HG02938 (cell line): ENCODE results near the gene HSH2D.

Source experiments
- ATAC-seq: cut with Tn5 transposase; IDR thresholded peaks from one replicate; pipeline ENCODE4 v1.9.1; 2021; ENCODE audit warnings: mild to moderate bottlenecking, moderate library complexity; ENCODE audit not compliant: unreplicated experiment

The HSH2D gene

DNA sequence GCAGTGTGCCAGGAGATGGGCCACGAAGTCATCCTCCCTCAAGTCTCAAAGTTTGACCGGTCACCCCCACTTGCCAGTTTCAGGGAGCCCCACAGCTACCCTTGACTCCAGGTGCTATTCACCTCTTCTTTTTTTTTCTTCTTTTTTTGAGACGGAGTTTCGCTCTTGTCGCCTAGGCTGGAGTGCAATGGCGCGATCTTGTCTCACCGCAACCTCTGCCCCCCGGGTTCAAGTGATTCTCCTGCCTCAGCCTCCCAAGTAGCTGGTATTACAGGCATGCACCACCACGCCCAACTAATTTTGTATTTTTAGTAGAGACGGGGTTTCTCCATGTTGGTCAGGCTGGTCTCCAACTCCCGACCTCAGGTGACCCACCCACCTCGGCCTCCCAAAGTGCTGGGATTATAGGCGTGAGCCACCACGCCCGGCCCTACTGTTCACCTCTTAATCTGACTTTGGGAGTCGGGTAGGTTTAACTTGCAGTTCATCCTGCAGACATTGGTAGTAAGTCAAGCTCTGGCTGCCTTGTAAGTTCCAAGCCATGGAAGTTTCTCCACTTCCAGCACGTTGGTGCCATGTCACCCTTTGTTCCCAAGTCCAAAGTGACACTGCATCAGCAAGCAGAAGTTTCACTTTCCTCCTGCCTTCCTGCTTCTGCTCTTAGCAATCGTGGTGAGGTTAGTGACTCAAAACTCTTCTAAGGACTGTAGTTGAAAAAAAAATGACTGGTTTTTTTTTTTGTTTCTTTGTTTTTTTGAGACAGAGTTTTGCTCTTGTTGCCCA lies 24.2 kb upstream of the HSH2D start:
- ATAC-seq, result peak; percentile 2

DNA sequence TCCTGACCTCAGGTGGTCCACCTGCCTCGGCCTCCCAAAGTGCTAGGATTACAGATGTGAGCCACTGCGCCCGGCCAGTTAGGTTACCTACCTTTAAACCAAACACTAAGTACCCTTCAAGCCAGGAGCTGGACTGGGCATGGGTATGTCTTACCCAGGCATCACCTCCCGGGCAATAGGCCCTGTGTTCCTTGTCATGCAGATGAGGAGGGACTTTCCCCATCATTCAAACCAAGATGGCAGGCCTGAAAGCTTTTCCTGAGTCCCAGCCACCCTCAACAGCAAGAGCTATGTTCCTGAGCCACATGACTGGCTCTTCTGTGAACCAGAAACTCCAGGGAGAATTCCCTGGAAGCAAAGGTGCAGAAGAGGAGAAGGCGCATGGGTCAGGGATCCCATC lies 22.3 kb upstream of the HSH2D start:
- ATAC-seq, result no peak

DNA sequence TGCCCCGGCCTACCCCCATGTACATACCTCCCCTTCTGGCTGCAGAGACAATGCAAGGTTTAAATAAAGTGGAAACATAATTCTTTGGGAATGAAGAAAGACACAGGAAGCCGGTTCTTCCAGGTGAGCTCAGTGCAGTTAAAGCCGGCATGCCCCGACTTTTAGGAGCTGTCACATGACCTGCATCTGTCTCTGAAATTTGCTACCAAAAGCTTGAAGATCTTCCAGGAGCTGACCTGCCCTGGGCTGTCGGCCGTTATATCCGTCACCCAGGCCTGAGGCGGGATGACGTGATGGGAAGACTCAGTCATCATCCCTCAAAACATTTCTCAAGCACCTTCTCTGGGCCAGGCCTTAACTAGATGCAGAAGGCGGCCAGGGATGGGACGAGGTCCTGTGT lies 21.5 kb upstream of the HSH2D start:
- ATAC-seq, result no peak

DNA sequence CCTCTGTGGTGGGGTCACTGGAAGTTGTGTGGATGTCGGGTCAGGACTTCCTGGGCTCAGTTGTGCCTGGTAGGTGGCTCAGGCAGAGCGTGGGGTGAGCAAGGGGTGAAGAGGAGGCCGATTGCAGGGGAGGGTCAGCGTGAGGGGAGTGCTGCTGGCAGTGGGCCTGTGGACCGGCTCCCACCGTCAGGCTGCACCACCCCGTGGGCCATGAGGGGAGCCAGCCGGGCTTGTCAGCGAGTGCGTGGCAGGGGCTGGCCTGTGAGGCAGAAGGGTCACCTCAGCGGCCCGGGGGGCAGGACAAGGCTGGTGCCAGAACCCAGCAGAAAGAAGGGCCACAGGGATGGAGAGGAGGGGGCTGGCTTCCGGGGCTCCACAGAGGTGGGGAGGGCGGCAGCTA lies 18.5 kb upstream of the HSH2D start:
- ATAC-seq, result no peak

DNA sequence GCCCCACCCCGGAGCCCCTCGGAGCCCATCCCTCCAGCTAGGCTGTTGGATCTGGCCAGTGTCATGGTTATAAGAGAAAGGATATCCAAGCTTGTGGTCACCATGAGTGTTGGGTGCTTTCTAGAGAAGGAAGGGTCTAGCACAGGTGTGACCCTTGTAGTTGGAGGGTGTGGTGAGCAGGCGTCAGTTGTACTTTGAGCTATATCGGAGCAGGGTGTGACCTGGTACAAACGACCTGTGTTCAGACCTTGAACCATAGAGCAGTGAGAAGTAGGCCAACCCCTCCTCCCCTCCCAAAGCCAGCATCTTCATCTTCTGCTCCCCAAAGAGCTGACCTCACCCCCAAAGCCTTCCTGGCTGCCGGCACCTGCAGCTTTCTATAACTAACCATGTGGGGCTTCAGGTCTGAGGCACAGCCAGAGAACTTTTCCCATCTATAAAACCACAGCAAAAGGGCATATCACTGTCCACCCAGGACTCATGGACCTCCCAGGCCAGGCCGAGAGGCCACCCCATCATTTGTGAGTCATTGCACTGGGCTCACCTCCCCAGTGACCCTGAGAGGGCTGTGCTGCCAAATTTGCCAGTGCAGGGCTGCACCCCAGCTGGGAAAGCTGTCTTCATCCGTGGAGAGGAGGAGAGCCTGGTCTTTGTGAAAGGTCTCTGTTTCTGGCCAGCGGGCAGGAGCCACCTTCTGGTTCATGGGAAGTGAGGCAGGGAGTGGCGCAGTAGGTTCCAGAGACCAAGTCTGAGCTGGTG lies 17.6 kb upstream of the HSH2D start:
- ATAC-seq, result no peak

DNA sequence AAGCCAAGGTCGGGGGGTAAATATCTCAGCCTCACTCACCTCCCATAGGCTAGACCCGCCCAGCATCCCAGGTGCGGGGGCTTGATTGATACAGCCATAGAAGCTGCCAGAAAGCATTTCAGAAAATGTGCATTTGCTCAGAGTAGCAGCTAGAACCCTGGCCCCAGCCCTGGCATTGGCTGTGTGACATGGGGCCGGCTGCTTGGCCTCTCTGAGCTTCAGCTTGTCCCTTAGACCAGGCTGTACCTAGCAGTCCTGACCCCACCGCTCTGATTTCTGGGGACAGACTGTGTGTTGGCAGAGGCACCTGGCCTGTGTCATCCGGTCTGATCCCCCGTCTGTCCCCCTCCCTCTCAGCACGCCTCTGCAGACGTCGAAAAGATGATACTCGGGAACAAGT lies 16.4 kb upstream of the HSH2D start:
- no peak for ATAC-seq

DNA sequence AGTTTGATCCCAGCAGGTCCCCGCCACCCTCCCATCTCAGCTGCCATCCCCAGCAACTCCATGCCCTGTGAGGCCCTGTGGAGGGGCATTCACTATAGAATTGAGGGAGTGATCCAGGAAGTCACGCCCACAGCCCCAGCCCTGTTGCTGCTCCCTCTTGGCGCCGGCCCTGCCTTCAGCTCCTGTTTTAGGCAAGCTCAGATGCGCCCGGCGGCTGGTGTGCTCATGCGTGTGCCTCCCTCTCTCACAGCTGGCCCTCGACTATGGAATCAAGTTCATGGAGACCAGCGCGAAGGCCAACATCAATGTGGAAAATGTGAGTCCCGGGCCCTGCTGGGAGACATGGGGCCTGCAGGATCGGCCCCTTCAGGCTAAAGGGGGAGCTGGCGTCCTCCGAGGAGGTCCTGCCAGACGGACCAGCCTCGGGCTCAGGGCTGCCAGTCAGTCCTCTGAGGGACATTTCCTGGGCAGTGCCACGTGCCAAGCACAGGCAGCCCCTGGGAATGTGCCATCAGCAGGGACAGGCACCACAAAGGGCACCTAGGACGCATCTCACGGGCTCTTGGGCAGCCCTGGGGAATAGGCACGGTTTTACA lies 15.6 kb upstream of the HSH2D start:
- no peak for ATAC-seq

DNA sequence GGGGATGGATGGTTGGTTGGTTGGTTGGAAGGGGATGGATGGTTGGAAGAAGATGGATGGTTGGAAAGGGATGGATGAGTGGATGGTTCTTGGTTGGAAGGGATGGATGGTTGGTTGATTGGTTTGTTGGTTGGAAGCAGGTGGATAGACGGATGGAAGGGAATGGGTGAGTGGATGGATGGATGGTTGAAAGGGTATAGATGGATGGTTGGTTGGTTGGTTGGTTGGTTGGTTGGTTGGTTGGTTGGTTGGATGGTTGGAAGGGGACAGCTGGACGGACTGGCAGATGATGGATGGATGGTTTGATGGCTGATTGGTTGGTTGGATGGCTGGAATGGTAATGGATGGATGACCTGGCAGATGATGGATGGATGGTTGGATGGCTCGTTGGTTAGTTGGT lies 11.8 kb upstream of the HSH2D start:
- ATAC-seq, result no peak

DNA sequence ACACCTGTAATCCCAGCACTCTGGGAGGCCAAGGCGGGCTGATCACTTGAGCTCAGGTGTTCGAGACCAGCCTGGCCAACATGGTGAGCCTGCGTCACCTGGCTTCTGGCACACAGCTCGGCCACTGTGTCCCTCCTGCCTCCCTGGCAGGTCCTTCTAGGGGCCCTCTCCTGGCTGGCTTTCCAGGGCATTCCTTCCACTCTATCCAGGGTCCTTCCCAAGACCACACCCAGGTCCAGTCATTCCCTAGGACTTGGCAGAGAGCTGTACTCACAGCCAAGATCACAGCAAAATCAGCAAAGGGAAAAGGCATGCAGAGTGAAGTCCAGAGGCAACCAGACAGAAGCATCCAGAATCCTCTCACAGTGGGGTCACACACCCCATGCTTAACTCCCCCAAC lies 9.7 kb upstream of the HSH2D start:
- ATAC-seq, result no peak

DNA sequence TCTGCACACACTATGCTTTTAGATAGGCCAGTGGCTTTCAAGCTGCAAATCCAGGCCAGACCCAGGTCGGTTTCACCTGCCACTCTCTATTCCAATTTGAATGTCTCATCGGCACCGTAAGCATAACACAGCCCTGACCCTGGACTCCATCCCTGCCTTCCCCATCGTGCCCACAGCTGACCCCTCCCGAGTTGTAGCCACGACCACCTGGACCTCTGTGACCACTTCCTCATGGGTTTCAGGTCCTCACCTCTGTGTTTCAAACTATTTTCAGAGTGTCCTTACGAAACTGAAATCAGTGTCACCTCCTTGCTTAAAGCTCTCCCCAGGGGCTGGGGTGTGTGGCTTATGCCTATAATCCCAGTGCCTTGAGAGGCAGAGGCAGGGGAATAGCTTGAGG lies 9.0 kb upstream of the HSH2D start:
- ATAC-seq, result no peak

DNA sequence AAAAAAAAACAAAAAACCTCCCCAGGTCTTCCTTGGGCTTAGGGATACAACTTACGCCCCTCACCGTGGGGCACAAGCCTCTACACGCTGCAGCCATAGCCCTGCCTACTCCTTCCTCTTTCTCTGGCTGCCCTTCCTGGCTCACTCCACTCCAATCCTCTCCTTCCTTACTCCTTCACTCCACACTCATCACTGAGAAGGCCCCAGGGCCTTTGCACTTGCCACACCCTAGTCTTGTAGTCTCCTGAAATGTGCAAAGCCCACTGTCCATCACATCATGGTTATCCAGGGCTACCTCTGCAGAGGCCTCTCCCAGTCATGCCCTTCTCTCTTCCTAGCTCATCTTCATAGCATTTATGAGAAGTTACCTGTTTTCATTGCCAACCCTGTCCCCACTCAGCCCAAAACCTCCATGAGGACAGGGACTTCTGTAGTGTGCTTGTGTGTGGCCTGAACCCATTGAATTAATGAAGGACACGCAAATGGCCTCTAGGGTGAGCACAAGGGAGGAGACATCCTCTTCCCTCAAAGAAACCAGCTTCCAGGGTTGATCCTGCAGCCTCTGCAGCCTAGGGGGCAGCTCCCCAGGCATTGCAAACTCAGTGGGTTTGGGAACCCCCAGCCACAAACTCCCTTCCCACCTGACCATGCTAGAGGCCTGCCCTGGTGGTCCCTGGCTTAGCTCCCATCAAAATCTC lies 7.9 kb upstream of the HSH2D start:
- no peak for ATAC-seq

DNA sequence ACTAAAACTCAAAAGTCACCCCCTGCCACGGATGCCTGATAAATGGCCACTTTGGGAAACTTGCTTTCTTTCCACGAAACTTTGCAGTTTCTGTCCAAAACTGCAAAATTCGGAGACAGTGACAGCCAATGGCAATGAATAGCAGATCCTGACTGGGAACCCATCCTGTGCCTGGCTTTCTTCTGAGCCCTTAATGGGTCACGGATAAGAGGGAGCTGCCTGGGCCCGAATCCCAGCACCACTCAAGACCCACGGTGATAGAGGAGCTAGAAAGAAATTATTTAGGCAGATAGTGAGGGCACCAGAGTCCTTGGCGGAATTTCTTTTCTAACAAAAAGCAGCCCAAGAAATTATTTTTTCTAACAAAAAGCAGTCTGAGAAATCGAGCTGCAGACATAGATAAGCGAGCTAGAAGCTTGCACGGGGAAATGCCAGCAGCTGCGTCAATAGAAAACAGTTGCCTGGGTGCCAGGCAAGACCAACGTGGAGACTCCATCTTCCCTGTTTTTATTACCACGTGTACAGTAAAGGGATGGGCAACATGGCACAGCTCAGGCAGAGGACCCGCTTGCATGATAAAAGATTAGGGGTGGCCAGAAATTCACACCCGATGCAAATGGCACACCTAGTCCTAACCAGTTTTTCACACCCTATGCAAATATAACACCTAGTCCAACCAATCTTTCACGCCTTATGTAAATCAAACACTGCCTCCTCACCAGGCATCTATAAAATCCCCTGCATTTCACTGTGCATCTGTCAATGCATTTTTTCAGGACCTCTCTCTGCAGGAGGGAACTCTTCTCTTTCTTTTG lies 7.1 kb upstream of the HSH2D start:
- no peak for ATAC-seq

DNA sequence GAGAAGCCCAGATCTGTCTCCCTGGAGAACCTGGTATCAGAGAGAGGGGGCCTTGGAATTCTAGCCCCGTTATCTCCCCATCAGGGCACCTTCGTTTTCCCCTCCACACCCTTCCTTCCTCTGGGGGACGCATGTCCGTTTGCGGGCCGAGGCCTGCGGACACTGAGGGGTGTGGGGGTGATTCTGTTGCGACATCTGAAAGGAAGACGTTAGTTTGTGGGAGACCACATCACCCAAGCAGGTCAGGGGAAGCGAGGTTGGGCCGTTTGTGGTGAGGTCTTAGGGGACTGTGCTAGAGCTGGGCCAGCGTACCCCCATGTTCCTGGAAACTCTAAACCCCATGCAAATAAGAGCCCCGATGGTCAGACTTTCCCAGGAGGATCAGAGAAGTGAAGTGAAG lies 3.7 kb upstream of the HSH2D start:
- ATAC-seq, result no peak

DNA sequence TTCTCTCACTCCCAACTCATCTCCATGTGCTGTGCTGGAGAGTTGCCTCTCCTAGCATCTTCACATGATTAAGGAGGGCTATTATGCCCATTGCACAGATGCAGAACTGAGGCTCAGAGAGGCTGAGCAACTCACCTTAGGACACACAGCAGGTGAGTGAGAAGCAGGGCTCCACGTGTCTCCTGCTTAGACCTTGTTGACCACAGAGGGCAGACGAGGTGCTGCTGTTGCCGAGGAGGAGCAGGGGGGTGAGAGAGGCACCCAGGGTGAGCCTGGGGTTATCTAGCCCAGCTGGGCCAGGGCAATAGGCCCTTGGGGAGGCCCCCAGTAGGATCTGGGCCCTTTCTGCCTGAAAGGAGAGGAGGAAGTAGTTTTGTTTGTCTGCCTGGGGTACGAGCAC lies 2.4 kb upstream of the HSH2D start:
- no peak for ATAC-seq

DNA sequence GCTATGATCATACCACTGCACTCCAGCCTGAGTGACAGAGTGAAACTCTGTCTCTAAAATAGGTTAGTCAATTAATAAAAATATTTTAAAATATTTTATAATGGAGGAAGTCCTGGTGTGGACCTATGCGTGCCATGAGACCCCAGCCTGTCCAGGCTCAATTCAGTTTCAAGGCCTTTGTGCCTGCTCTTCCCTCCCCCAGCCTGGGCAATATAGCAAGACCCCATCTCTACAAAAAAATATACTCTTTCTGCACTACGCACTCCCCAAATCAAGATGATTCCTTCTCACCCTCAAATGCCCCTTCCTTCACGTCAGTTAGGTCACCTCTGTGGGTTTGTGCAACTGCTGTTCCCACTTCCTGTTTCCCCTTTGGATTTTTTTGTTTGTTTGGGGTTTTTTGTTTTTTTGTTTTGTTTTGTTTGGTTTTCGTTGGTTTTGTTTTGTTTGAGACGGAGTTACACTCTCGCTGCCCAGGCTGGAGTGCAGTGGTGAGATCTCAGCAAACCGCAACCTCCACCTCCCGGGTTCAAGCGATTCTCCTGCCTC lies 1.4 kb upstream of the HSH2D start:
- no peak for ATAC-seq

DNA sequence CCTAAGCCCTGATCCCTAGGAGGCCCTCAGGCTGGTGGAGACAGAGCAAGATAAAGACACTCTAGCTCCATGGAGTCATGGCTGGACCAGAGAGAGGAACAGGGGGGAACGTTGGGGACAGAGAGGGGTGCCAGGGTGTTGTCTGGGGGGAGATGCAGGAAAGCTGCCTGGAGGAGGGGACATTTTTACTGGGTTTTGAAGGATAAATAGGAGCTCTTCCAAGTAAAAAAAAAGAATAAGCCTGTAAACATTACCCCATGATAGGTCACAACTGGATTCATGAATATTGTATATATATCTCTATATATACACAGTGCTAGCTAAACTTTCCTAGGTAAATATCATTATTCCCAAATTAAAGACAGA lies 714 bp downstream of the HSH2D start:
- no peak for ATAC-seq

DNA sequence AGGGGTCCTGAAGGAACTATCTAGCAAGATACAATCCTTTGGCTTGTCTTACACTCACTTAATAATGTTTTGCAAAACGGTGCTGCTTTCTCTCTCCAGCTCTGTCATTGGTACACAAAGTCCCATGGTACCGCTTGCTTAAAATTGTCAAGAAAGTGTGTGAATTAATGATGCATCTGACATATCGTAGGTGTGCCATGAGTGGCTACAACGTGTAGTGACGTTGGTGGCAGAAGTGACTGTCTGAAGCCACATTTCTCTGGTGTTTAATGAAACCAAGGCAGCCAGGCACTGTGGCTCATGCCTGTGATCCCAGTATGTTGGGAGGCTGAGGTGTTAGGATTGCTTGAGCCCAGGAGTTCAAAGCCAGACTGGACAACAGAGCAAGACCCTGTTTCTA lies 2.6 kb downstream of the HSH2D start:
- ATAC-seq, result no peak

DNA sequence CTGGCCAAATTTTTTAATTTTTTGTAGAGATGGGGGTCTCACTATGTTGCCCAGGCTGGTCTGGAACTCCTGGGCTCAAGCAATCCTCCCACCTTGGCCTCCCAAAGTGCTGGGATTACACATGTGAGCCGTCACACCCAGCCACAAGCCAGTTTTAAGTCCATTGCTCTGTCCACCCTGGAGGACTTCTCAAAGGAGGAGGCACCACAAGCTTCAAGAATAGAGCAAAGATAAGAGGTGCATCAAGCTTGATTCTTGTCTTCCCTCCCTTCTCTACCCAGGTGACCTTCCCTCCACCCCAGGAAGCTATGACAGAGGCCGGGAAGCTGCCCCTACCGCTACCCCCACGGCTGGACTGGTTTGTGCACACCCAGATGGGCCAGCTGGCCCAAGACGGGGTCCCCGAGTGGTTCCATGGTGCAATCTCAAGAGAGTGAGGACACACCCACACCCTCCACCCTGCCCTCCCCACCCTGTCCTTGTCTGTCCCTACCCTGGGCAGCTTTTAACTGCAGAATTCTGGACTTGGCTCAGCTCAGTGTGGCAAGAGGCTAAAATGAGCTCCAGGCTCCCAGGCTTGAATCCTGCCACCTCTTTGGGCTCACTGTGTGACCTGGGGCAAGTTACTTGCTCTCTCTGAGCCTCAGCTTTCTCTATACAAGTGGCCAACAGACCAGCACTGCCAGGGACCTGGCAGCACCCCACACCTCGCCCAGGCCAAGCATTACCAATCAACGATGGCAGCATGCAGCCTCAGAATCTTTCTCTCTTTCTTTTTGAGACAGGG lies 5.2 kb downstream of the HSH2D start:
- no peak for ATAC-seq

DNA sequence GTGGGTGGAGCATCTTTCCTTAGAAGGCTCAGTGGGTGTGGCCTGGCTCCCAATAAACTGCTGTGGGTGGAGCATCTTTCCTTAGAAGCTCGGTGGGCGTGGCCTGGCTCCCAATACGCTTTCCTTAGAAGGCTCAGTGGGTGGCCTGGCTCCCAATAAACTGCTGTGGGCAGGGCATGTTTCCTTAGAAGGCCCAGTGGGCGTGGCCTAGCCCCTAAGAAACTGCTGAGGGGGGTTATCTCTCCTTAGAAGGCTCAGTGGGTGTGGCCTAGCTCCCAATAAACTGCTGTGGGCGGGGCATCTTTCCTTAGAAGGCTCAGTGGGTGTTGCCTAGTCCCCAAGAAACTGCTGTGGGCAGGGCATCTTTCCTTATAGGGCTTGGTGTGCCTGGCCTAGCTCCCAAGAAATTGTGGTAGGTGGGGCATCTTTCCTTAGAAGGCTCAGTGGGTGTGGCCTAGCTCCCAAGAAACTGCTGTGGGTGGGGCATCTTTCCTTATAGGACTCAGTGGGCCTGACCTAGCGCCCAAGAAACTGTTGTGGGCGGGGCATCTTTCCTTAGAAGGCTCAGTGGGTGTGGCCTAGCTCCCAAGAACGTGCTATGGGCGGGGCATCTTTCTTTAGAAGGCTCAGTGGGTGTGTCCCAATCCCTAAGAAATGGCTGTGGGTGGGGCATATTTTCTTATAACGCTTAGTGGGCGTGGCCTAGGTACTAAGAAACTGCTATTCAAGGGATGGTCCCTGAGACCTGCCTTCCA lies 10.3 kb downstream of the HSH2D start:
- no peak for ATAC-seq
